ENCODE measurements around the gene PPP2R1B. TPM values are rescaled to one million over a fixed set of nuclear protein-coding genes. Genes with fewer than 3 reads are reported as not detected.

Gene PPP2R1B
- total RNA-seq, 4 donors from 2014 or later, result 22.4 to 39.2 (median 25.3) TPM

DNA sequence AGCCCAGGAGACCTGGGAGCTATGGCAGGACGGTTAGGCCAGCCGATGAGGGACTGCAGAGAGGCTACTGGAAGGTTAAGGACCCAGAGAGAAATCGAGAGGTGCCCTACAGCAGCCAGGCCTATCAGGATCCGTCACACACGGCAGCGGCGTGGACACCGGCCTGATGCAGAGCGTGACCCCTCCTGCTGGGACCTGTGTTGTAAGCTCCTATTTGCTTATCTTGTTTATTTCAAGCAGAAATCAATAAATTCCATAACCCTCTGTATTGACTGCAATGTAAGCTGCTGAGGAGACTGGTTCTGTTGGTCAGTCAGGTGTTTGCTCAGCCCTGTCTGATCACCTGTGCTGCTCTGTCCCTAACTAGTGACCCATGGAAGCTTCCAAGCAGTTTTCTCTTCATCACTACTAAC is 39.9 kb downstream of the PPP2R1B start:
- TF ChIP-seq, protein P1, sequence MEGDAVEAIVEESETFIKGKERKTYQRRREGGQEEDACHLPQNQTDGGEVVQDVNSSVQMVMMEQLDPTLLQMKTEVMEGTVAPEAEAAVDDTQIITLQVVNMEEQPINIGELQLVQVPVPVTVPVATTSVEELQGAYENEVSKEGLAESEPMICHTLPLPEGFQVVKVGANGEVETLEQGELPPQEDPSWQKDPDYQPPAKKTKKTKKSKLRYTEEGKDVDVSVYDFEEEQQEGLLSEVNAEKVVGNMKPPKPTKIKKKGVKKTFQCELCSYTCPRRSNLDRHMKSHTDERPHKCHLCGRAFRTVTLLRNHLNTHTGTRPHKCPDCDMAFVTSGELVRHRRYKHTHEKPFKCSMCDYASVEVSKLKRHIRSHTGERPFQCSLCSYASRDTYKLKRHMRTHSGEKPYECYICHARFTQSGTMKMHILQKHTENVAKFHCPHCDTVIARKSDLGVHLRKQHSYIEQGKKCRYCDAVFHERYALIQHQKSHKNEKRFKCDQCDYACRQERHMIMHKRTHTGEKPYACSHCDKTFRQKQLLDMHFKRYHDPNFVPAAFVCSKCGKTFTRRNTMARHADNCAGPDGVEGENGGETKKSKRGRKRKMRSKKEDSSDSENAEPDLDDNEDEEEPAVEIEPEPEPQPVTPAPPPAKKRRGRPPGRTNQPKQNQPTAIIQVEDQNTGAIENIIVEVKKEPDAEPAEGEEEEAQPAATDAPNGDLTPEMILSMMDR (IDR thresholded peaks at IDR 0.05), result no peak
- no peak for TF ChIP-seq POLR2A (IDR thresholded peaks at IDR 0.05)
- H3K36me3 ChIP-seq, result peaks cover 44 to 46% of the 10 kb centered on the region in 2 donors
- intact Hi-C loops (cut with DNase I), result no loop called here

DNA sequence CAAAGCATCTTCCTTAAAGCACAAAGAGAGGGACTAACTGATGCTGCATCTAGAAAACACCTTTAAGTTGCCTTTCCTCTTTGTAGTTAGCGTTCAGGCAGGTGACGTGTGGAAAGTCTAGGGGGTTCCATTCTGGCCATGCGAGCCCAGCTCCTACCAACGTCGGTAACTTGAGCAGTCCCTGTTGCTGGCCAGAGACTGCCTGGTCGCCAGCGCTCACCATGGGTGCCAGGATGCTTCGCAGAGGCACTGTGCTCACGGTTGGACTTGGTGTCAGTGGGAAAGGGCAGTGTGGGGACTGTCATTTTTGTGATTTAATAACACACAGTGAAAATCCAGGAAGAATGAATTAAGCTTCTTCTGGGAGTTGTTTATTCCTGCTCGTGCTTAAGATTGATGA is 40.6 kb downstream of the PPP2R1B start:
- Histone ChIP-seq H3K27me3 (no peaks in the 10 kb centered on the region), H3K4me1 (peaks cover 11 to 17% of the 10 kb centered on the region in 2 donors), H3K4me3 (replicated peaks in 1 of 3) (no peak overlapping the region), H3K36me3 (peaks cover 50 to 53% of the 10 kb centered on the region in 2 donors), H3K27ac (no peak overlapping the region), H3K9me3 (no peaks in the 10 kb centered on the region)
- intact Hi-C loops (cut with DNase I), result no loop called here
- DNase-seq, result no peak
- 91 to 96% methylated on average over 10 of the region's 10 CpGs for WGBS, 2 donors
- TF ChIP-seq POLR2A (IDR thresholded peaks at IDR 0.05), result no peak
- TF ChIP-seq, protein P1 (IDR thresholded peaks at IDR 0.05), result no peak

More for the DNA sequence above, 39.9 kb downstream of the PPP2R1B start:
- Histone ChIP-seq H3K4me3 (replicated peaks in 1 of 3) (no peak overlapping the region), H3K27ac (no peak overlapping the region), H3K9me3 (no peaks in the 10 kb centered on the region), H3K4me1 (peaks cover 18 to 24% of the 10 kb centered on the region in 2 donors), H3K27me3 (no peaks in the 10 kb centered on the region)
- WGBS, 2 donors, result 91 to 93% methylated on average over 9 of the region's 9 CpGs
- DNase-seq, result no peak

DNA sequence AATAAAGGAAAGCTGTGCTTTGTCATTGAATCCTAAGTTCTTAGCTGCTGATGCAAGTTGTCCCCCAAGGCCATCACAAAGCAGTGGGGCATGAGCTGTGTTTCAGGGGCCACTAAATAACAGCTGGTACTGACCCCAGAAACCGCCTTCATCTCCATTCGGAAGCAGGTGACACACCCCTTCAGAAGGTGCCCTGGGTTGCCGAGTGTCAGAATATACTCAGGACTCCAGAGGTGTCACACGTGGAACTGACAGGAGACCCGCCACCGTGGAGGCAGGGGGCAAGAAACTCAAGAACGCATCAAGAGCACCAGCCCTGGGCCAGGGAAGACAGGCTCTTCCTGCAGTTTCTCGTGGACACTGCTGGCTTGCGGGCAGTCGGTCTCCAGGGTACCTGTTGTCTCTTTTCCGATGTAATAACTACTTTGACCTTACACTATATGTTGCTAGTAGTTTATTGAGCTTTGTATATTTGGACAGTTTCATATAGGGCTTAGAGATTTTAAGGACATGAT is 41.5 kb downstream of the PPP2R1B start:
- Histone ChIP-seq H3K9me3 (no peaks in the 10 kb centered on the region), H3K27me3 (no peaks in the 10 kb centered on the region), H3K4me1 (peaks cover 4 to 7% of the 10 kb centered on the region in 2 donors), H3K27ac (no peak overlapping the region), H3K4me3 (replicated peaks in 1 of 3) (no peak overlapping the region), H3K36me3 (peaks cover 60 to 62% of the 10 kb centered on the region in 2 donors)
- 92 to 93% methylated on average over 11 of the region's 11 CpGs for WGBS, 2 donors
- intact Hi-C loops (cut with DNase I), result no loop called here
- TF ChIP-seq, protein P1 (IDR thresholded peaks at IDR 0.05), result no peak
- no peak for TF ChIP-seq POLR2A (IDR thresholded peaks at IDR 0.05)
- no peak for DNase-seq

DNA sequence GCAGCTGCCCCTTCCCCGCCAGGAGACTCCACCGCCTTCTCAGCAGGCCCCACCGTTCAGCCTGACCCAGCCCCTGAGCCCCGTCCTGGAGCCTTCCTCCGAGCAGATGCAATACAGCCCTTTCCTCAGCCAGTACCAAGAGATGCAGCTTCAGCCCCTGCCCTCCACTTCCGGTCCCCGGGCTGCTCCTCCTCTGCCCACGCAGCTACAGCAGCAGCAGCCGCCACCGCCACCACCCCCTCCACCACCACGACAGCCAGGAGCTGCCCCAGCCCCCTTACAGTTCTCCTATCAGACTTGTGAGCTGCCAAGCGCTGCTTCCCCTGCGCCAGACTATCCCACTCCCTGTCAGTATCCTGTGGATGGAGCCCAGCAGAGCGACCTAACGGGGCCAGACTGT is 42.6 kb downstream of the PPP2R1B start:
- intact Hi-C loops (cut with DNase I), result no loop called here
- WGBS, 2 donors, result 83 to 84% methylated on average over 13 to 15 of the region's 15 CpGs
- peaks cover 61 to 64% of the 10 kb centered on the region in 2 donors for H3K36me3 ChIP-seq
- no peak overlapping the region for H3K27ac ChIP-seq
- H3K4me1 ChIP-seq, result peaks cover 0 to 5% of the 10 kb centered on the region in 2 donors
- H3K27me3 ChIP-seq, result no peaks in the 10 kb centered on the region
- no peak overlapping the region for H3K4me3 ChIP-seq (replicated peaks in 1 of 3)
- no peak for TF ChIP-seq POLR2A (IDR thresholded peaks at IDR 0.05)
- TF ChIP-seq, protein P1 (IDR thresholded peaks at IDR 0.05), result no peak
- H3K9me3 ChIP-seq, result no peaks in the 10 kb centered on the region
- DNase-seq, result no peak

DNA sequence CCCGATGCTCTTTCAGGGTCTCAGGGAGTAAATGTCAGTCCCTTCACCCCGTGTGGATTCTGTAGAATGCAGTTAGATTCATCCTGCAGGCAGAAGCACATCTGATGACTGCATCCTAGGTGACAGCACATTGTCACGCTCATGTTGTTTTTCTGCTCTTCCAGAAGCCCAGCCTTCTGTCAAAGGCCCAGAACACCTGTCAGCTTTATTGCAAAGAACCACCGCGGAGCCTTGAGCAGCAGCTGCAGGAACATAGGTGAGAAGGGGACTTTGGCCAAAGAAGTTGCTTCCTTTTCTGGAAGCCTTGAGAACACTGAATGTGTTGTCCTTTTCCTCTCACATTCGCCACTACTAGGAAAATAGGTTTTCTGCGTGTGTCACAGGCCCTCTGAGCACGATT is 43.7 kb downstream of the PPP2R1B start:
- H3K4me3 ChIP-seq (replicated peaks in 1 of 3), result no peak overlapping the region

More for the DNA sequence above, 43.7 kb downstream of the PPP2R1B start:
- WGBS, 2 donors, result 91 to 95% methylated on average over 8 of the region's 8 CpGs
- intact Hi-C loops (cut with DNase I), result no loop called here
- no peaks in the 10 kb centered on the region for H3K9me3 ChIP-seq
- DNase-seq, result no peak
- no peaks in the 10 kb centered on the region for H3K27me3 ChIP-seq
- no peak for TF ChIP-seq POLR2A (IDR thresholded peaks at IDR 0.05)
- TF ChIP-seq, protein P1 (IDR thresholded peaks at IDR 0.05), result no peak
- peaks cover 61 to 64% of the 10 kb centered on the region in 2 donors for H3K36me3 ChIP-seq
- no peak overlapping the region for H3K27ac ChIP-seq
- H3K4me1 ChIP-seq, result peaks cover 0 to 14% of the 10 kb centered on the region in 2 donors
